DOHH2 (cell line): ENCODE measurements around the gene SPP2.

ENCODE experiments used
- EZH2phosphoT487 ChIP-seq: fragments of 200-600 bp; sonication (generic); IDR thresholded peaks from 2 replicates; pipeline ENCODE4 v1.6.1; 2017; ENCODE audit warnings: borderline replicate concordance, mild to moderate bottlenecking, antibody characterized with exemption, low read length, moderate library complexity, mixed read lengths
- TF ChIP-seq, protein P1 (sequence below): fragments of 200-600 bp; sonication (generic); IDR thresholded peaks from one replicate; pipeline ENCODE4 v1.5.1; 2014; ENCODE audit warnings: antibody characterized with exemption, mild to moderate bottlenecking, low read depth, low read length; ENCODE audit not compliant: poor library complexity, severe bottlenecking

DNA sequence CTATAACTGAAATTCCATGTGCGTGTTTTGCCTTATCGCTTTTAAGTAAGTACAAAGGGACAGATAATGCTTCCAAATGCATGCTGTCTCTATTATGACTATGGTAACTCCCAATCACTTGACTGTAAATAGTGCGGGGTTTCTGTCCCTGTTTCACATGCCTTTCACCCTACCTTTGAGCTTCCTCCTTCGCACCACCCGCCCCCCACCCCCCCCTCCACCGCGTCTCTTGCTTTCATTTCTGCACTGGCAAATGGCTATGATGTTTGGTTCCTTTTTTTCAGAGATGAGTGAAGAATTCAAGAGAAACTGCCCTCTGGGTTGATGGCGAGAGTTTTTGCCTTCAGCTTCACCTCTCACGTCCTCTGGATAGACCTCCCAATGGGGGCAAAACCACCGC is 25.0 kb upstream of the SPP2 start:
- TF ChIP-seq, protein P1, sequence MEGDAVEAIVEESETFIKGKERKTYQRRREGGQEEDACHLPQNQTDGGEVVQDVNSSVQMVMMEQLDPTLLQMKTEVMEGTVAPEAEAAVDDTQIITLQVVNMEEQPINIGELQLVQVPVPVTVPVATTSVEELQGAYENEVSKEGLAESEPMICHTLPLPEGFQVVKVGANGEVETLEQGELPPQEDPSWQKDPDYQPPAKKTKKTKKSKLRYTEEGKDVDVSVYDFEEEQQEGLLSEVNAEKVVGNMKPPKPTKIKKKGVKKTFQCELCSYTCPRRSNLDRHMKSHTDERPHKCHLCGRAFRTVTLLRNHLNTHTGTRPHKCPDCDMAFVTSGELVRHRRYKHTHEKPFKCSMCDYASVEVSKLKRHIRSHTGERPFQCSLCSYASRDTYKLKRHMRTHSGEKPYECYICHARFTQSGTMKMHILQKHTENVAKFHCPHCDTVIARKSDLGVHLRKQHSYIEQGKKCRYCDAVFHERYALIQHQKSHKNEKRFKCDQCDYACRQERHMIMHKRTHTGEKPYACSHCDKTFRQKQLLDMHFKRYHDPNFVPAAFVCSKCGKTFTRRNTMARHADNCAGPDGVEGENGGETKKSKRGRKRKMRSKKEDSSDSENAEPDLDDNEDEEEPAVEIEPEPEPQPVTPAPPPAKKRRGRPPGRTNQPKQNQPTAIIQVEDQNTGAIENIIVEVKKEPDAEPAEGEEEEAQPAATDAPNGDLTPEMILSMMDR, result no peak
- no peak for TF ChIP-seq EZH2phosphoT487
